Breast epithelium (tissue), 4 donors: ENCODE measurements around the gene CRLF1. TPM values are rescaled to one million over a fixed set of nuclear protein-coding genes. Genes with fewer than 3 reads are reported as not detected.

Experiments used
- DNase-seq, 2 donors: peaks; one replicate each; pipeline ENCODE4 v3.0.0-alpha.2; 2019; ENCODE audit warnings: low spot score in 2 of 2
- H3K27ac ChIP-seq, 2 donors: fragments of 200-600 bp; sonication (generic) in 1 of 2; one replicate each; pipeline ENCODE4 v1.5.1; 2016 to 2019; ENCODE audit warnings: mild to moderate bottlenecking in 1 of 2
- H3K27me3 ChIP-seq, 2 donors: fragments of 200-600 bp; sonication (generic) in 1 of 2; one replicate each; pipeline versions ENCODE4 v1.5.1 to v1.6.0; 2017 to 2019; ENCODE audit warnings: control low read depth in 1 of 2, mild to moderate bottlenecking in 1 of 2
- H3K36me3 ChIP-seq: fragments of 200-600 bp; one replicate; pipeline ENCODE4 v1.5.1; 2019
- H3K4me1 ChIP-seq, 2 donors: fragments of 200-600 bp; sonication (generic); one replicate each; pipeline ENCODE4 v1.5.1; 2016 to 2019; ENCODE audit warnings: control low read depth in 1 of 2
- H3K4me3 ChIP-seq, 3 donors: fragments of 200-600 bp; sonication (generic); 1 replicate in 2 of 3; 2 replicates in 1 of 3; pipeline ENCODE4 v1.5.1; 2016 to 2019; ENCODE audit warnings: mild to moderate bottlenecking in 3 of 3, moderate library complexity in 2 of 3
- H3K9me3 ChIP-seq, 2 donors: fragments of 200-600 bp; sonication (generic) in 1 of 2; one replicate each; pipeline ENCODE4 v1.5.1; 2016 to 2019; ENCODE audit warnings: control low read depth in 1 of 2
- POLR2A ChIP-seq: fragments of 450-650 bp; IDR thresholded peaks from one replicate; pipeline ENCODE4 v1.6.1; 2016; ENCODE audit warnings: antibody characterized with exemption, mild to moderate bottlenecking, moderate library complexity
- POLR2AphosphoS5 ChIP-seq, 3 donors: sonication (generic); formaldehyde crosslinking; IDR thresholded peaks; one replicate each; pipeline ENCODE4 v1.6.1; 2017; ENCODE audit warnings: antibody characterized with exemption in 3 of 3
- intact Hi-C: fragments of 100-400 bp; cut with DNase I; formaldehyde crosslinking; loops from one replicate; pipeline ENCODE4 v1.15.1; 2023; ENCODE audit warnings: low total_unique reads
- total RNA-seq, 3 donors: library from RNA; depleted of rRNA; stranded (reverse); fragments of >200 nt; gene quantifications; one replicate each; pipeline ENCODE4 v1.1.0, GENCODE V29; 2016
- TF ChIP-seq, protein P1 (sequence below), 3 donors: fragments of 450-650 bp; IDR thresholded peaks; one replicate each; pipeline ENCODE4 v1.5.1; 2016 to 2017; ENCODE audit warnings: antibody characterized with exemption in 3 of 3, mild to moderate bottlenecking in 3 of 3, moderate library complexity in 3 of 3

Gene CRLF1
- total RNA-seq, 3 donors from 2014 or later, result 5.6 to 68.6 (median 21.0) TPM

- no peaks in the 10 kb centered on the region for H3K27me3 ChIP-seq
- intact Hi-C loops, result no loop called here
- TF ChIP-seq POLR2AphosphoS5 (IDR thresholded peaks at IDR 0.05), result no peak
- no peak for TF ChIP-seq POLR2A
- TF ChIP-seq, protein P1, sequence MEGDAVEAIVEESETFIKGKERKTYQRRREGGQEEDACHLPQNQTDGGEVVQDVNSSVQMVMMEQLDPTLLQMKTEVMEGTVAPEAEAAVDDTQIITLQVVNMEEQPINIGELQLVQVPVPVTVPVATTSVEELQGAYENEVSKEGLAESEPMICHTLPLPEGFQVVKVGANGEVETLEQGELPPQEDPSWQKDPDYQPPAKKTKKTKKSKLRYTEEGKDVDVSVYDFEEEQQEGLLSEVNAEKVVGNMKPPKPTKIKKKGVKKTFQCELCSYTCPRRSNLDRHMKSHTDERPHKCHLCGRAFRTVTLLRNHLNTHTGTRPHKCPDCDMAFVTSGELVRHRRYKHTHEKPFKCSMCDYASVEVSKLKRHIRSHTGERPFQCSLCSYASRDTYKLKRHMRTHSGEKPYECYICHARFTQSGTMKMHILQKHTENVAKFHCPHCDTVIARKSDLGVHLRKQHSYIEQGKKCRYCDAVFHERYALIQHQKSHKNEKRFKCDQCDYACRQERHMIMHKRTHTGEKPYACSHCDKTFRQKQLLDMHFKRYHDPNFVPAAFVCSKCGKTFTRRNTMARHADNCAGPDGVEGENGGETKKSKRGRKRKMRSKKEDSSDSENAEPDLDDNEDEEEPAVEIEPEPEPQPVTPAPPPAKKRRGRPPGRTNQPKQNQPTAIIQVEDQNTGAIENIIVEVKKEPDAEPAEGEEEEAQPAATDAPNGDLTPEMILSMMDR (IDR thresholded peaks at IDR 0.05), result no peak
- H3K36me3 ChIP-seq, result no peaks in the 10 kb centered on the region
- peaks cover 0 to 12% of the 10 kb centered on the region in 2 donors for H3K4me1 ChIP-seq
- peak overlapping the region in 1 of 2 donors; percentile 92 for H3K27ac ChIP-seq
- H3K4me3 ChIP-seq, result peak overlapping the region in 1 of 3 donors; percentile 87
- no peaks in the 10 kb centered on the region for H3K9me3 ChIP-seq
- no peak for DNase-seq
Observed at GRCh38 chr19:18587561-18587960, 19.0 kb downstream of the CRLF1 start.

GRCh38 chr19:18586306-18586705, 20.3 kb downstream of the CRLF1 start:
- H3K9me3 ChIP-seq, result no peaks in the 10 kb centered on the region
- no peak overlapping the region for H3K27ac ChIP-seq
- no peaks in the 10 kb centered on the region for H3K36me3 ChIP-seq
- no peaks in the 10 kb centered on the region for H3K27me3 ChIP-seq
- TF ChIP-seq, protein P1 (IDR thresholded peaks at IDR 0.05), result no peak
- TF ChIP-seq POLR2AphosphoS5 (IDR thresholded peaks at IDR 0.05) (no peak), POLR2A (no peak)
- peaks cover 0 to 12% of the 10 kb centered on the region in 2 donors for H3K4me1 ChIP-seq
- no peak overlapping the region for H3K4me3 ChIP-seq
- no peak for DNase-seq
- intact Hi-C loops, result no loop called here

DNA sequence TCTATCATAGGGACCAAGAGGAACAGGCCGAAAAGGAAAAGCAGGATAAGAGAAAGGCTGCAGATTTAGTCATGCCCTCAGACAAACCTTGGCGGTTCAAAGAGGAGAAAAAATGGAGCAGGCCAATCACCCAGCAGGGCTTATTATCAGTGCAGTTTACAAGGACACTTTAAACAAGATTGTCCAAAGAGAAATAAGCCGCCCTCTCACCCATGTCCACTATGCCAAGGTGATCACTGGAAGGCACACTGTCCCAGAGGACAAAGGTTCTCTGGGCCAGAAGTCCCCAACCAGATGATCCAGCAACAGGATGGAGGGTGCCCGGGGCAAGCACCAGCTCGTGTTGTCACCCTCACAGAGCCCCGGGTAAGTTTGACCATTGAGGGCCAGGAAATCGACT, 26.3 kb downstream of the CRLF1 start:
- no peak for TF ChIP-seq POLR2AphosphoS5 (IDR thresholded peaks at IDR 0.05)
- TF ChIP-seq, protein P1 (IDR thresholded peaks at IDR 0.05), result no peak
- TF ChIP-seq POLR2A, result no peak
- no peak overlapping the region for H3K4me3 ChIP-seq
- no peaks in the 10 kb centered on the region for H3K4me1 ChIP-seq
- H3K27me3 ChIP-seq, result no peaks in the 10 kb centered on the region
- H3K27ac ChIP-seq, result no peak overlapping the region
- intact Hi-C loops, result no loop called here
- peaks cover 2% of the 10 kb centered on the region for H3K36me3 ChIP-seq
- no peaks in the 10 kb centered on the region for H3K9me3 ChIP-seq
- DNase-seq, result no peak

DNA sequence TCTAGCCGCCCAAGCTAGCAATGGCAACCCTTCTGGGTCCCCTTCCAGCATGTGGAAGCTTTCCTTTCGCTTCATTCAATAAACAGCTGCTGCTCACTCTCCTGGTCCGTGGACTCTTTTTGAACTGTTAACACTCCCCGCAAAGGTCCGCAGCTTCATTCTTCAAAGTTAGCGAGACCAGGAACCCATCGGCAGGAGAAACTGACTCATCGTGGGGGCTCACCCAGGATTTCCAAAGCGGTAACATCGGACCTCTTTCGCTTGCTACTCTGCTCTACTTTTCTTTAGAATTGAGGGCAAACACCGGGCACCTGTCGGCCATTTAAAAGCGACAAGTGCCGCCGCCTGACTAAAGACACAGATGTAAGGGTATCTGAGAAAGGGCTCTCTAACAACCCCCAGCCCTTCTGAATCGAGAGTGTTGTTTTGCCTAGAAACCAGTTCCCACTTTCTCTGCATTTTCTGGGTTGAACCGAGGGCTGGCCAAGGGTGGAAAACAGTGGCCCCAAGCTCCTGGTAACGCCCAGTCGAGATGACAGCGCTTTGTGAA, 29.2 kb downstream of the CRLF1 start:
- no peak overlapping the region for H3K27ac ChIP-seq
- no peaks in the 10 kb centered on the region for H3K27me3 ChIP-seq
- intact Hi-C loops, result no loop called here
- TF ChIP-seq, protein P1 (IDR thresholded peaks at IDR 0.05), result no peak
- no peak for TF ChIP-seq POLR2AphosphoS5 (IDR thresholded peaks at IDR 0.05)
- TF ChIP-seq POLR2A, result no peak
- H3K4me1 ChIP-seq, result peaks cover 10 to 12% of the 10 kb centered on the region in 2 donors
- no peak for DNase-seq
- no peak overlapping the region for H3K4me3 ChIP-seq
- peaks cover 7% of the 10 kb centered on the region for H3K36me3 ChIP-seq
- H3K9me3 ChIP-seq, result no peaks in the 10 kb centered on the region

DNA sequence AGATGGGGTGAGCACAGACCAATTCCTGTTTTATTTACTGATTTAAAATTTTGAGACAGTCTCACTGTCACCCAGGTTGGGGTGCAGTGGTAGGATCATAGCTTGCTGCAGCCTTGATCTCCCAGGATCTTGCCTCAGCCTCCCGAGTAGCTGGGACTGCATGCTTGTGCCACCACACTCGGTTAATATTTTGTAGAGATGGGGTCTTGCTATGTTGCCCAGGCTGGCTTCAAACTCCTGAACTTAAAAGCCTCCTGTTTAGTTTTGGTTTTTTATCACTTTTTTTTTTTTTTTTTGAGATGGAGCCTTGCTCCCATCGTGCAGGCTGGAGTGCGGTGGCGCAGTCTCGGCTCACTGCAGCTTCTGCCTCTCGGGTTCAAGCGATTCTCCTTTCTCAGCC, 30.2 kb downstream of the CRLF1 start:
- no peaks in the 10 kb centered on the region for H3K27me3 ChIP-seq
- H3K27ac ChIP-seq, result no peak overlapping the region
- intact Hi-C loops, result no loop called here
- H3K9me3 ChIP-seq, result no peaks in the 10 kb centered on the region
- H3K4me1 ChIP-seq, result peaks cover 10 to 14% of the 10 kb centered on the region in 2 donors
- peaks cover 7% of the 10 kb centered on the region for H3K36me3 ChIP-seq
- no peak for TF ChIP-seq POLR2A
- TF ChIP-seq, protein P1 (IDR thresholded peaks at IDR 0.05), result no peak
- TF ChIP-seq POLR2AphosphoS5 (IDR thresholded peaks at IDR 0.05), result no peak
- no peak overlapping the region for H3K4me3 ChIP-seq
- DNase-seq, result no peak
